ENCODE results near the gene ZNF823. TPM values are rescaled to one million over a fixed set of nuclear protein-coding genes. Genes with fewer than 3 reads are reported as not detected.

The ZNF823 gene
- total and polyA plus RNA-seq, 2 of the 13 experiments (the other 11 are each of a cell fraction or from before 2014, with no cell fraction given), result 5.7 to 11.7 TPM

DNA sequence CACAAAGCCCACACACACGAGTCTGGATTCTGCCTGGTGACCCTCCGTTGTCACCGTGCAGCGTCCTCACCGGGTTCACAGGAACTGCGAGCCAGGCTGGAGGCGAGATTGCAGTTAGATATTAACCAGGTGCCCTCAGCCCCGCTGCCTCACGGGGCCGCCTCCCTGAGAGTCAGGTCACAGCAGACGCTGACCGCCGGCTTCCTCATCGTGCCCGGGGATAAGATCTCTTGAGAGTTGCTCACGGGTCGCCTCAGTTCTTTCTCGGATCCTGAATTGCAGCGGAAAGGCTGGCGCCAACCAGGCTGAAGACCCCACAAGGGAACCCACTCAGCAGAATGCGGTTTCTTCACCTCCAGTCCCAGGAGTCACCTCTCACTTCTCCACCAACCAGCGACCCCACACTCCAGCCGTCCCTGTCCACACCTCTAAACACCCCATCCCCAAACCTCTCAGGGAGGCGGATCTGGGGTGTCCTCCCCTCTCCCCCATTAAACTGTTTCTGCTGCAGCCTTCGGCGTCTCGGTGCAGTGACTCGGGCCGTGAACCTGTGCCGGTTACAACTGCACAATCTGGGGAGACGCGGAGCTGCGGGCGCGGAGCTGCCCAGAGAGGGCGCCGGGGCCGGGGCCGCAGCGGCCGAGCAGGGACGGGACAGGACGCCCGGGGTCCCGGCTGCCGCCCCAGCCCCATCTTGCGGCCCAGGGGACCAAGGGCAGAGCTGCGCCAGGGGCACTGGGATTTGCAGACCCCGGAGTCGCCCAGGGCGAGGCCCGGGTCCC lies 591 bp downstream of the ZNF823 start (continued):
- TF ChIP-seq, protein P1, sequence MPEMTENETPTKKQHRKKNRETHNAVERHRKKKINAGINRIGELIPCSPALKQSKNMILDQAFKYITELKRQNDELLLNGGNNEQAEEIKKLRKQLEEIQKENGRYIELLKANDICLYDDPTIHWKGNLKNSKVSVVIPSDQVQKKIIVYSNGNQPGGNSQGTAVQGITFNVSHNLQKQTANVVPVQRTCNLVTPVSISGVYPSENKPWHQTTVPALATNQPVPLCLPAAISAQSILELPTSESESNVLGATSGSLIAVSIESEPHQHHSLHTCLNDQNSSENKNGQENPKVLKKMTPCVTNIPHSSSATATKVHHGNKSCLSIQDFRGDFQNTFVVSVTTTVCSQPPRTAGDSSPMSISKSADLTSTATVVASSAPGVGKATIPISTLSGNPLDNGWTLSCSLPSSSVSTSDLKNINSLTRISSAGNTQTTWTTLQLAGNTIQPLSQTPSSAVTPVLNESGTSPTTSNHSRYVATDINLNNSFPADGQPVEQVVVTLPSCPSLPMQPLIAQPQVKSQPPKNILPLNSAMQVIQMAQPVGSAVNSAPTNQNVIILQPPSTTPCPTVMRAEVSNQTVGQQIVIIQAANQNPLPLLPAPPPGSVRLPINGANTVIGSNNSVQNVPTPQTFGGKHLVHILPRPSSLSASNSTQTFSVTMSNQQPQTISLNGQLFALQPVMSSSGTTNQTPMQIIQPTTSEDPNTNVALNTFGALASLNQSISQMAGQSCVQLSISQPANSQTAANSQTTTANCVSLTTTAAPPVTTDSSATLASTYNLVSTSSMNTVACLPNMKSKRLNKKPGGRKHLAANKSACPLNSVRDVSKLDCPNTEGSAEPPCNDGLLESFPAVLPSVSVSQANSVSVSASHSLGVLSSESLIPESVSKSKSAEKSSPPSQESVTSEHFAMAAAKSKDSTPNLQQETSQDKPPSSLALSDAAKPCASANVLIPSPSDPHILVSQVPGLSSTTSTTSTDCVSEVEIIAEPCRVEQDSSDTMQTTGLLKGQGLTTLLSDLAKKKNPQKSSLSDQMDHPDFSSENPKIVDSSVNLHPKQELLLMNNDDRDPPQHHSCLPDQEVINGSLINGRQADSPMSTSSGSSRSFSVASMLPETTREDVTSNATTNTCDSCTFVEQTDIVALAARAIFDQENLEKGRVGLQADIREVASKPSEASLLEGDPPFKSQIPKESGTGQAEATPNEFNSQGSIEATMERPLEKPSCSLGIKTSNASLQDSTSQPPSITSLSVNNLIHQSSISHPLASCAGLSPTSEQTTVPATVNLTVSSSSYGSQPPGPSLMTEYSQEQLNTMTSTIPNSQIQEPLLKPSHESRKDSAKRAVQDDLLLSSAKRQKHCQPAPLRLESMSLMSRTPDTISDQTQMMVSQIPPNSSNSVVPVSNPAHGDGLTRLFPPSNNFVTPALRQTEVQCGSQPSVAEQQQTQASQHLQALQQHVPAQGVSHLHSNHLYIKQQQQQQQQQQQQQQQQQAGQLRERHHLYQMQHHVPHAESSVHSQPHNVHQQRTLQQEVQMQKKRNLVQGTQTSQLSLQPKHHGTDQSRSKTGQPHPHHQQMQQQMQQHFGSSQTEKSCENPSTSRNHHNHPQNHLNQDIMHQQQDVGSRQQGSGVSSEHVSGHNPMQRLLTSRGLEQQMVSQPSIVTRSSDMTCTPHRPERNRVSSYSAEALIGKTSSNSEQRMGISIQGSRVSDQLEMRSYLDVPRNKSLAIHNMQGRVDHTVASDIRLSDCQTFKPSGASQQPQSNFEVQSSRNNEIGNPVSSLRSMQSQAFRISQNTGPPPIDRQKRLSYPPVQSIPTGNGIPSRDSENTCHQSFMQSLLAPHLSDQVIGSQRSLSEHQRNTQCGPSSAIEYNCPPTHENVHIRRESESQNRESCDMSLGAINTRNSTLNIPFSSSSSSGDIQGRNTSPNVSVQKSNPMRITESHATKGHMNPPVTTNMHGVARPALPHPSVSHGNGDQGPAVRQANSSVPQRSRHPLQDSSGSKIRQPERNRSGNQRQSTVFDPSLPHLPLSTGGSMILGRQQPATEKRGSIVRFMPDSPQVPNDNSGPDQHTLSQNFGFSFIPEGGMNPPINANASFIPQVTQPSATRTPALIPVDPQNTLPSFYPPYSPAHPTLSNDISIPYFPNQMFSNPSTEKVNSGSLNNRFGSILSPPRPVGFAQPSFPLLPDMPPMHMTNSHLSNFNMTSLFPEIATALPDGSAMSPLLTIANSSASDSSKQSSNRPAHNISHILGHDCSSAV (CRISPR knock-in tag; IDR thresholded peaks at IDR 0.05; ENCODE audit: borderline replicate concordance), result no peak
- TF ChIP-seq HNRNPL (IDR thresholded peaks at IDR 0.05; ENCODE audit: low read depth, low read length), result no peak
- peak; percentile 53; the same call in 1 of the 2 replicates for TF ChIP-seq SRY (CRISPR knock-in tag; IDR thresholded peaks at IDR 0.05)
- TF ChIP-seq, protein P2, sequence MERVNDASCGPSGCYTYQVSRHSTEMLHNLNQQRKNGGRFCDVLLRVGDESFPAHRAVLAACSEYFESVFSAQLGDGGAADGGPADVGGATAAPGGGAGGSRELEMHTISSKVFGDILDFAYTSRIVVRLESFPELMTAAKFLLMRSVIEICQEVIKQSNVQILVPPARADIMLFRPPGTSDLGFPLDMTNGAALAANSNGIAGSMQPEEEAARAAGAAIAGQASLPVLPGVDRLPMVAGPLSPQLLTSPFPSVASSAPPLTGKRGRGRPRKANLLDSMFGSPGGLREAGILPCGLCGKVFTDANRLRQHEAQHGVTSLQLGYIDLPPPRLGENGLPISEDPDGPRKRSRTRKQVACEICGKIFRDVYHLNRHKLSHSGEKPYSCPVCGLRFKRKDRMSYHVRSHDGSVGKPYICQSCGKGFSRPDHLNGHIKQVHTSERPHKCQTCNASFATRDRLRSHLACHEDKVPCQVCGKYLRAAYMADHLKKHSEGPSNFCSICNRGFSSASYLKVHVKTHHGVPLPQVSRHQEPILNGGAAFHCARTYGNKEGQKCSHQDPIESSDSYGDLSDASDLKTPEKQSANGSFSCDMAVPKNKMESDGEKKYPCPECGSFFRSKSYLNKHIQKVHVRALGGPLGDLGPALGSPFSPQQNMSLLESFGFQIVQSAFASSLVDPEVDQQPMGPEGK (CRISPR knock-in tag; IDR thresholded peaks at IDR 0.05), result peak; percentile 11; the same call in 1 of the 2 replicates
- TF ChIP-seq MEIS2 (CRISPR knock-in tag; IDR thresholded peaks at IDR 0.05), result no peak; the same call in 1 of the 2 replicates
- TF ChIP-seq SNRNP70 (IDR thresholded peaks at IDR 0.05; ENCODE audit: low read depth, low read length), result no peak
- TF ChIP-seq KMT2B (CRISPR knock-in tag; IDR thresholded peaks at IDR 0.05), result peak; percentile 61; the same call in 1 of the 2 replicates
- no peak for TF ChIP-seq ZNF335 (CRISPR knock-in tag; IDR thresholded peaks at IDR 0.05)
- no peak for TF ChIP-seq ZNF274 (CRISPR knock-in tag; IDR thresholded peaks at IDR 0.05)
- TF ChIP-seq ETV6 (CRISPR knock-in tag; conservative IDR thresholded peaks at IDR 0.05), result no peak
- no peak for TF ChIP-seq GABPA (IDR thresholded peaks at IDR 0.05; ENCODE audit: low read depth, low read length)
- TF ChIP-seq GABPA (CRISPR knock-in tag; IDR thresholded peaks at IDR 0.05; ENCODE audit: low read depth), result 0 out of 2 replicates have a peak, but pooled peaks have one; percentile 32
- TF ChIP-seq RAD21 (CRISPR knock-in tag; IDR thresholded peaks at IDR 0.05), result peak; percentile 48
- no peak for TF ChIP-seq MIER2 (CRISPR knock-in tag; IDR thresholded peaks at IDR 0.05)
- TF ChIP-seq, protein P3, sequence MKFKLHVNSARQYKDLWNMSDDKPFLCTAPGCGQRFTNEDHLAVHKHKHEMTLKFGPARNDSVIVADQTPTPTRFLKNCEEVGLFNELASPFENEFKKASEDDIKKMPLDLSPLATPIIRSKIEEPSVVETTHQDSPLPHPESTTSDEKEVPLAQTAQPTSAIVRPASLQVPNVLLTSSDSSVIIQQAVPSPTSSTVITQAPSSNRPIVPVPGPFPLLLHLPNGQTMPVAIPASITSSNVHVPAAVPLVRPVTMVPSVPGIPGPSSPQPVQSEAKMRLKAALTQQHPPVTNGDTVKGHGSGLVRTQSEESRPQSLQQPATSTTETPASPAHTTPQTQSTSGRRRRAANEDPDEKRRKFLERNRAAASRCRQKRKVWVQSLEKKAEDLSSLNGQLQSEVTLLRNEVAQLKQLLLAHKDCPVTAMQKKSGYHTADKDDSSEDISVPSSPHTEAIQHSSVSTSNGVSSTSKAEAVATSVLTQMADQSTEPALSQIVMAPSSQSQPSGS (CRISPR knock-in tag; IDR thresholded peaks at IDR 0.05), result peak; percentile 45; the same call in 1 of the 2 replicates
- TF ChIP-seq, protein P4, sequence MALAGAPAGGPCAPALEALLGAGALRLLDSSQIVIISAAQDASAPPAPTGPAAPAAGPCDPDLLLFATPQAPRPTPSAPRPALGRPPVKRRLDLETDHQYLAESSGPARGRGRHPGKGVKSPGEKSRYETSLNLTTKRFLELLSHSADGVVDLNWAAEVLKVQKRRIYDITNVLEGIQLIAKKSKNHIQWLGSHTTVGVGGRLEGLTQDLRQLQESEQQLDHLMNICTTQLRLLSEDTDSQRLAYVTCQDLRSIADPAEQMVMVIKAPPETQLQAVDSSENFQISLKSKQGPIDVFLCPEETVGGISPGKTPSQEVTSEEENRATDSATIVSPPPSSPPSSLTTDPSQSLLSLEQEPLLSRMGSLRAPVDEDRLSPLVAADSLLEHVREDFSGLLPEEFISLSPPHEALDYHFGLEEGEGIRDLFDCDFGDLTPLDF (CRISPR knock-in tag; IDR thresholded peaks at IDR 0.05), result no peak
- TF ChIP-seq KLF15 (CRISPR knock-in tag; IDR thresholded peaks at IDR 0.05; ENCODE audit: borderline replicate concordance), result 0 out of 2 replicates have a peak, but pooled peaks have one; percentile 29
